Mucosa of gallbladder (tissue), 1 donor: Measurements from ENCODE around the gene ARHGEF38. TPM values are rescaled to one million over a fixed set of nuclear protein-coding genes. Genes with fewer than 3 reads are reported as not detected.
"Not testable (repeated sequence)": the region's sequence is repeated elsewhere in the genome, so short reads cannot be mapped to it uniquely, and the experiment has no call there.

Experiments
- DNase-seq: peaks from one replicate; pipeline ENCODE4 v3.0.0-alpha.2; 2020; ENCODE audit warnings: low spot score
- total RNA-seq: library from RNA; stranded (reverse); gene quantifications from one replicate; pipeline ENCODE4 v1.2.1, GENCODE V29; 2021
- donor health status: DM: no; HTN: no; CAD: no.

Gene ARHGEF38
- total RNA-seq, 1 donor from 2014 or later: 20.4 TPM

DNA sequence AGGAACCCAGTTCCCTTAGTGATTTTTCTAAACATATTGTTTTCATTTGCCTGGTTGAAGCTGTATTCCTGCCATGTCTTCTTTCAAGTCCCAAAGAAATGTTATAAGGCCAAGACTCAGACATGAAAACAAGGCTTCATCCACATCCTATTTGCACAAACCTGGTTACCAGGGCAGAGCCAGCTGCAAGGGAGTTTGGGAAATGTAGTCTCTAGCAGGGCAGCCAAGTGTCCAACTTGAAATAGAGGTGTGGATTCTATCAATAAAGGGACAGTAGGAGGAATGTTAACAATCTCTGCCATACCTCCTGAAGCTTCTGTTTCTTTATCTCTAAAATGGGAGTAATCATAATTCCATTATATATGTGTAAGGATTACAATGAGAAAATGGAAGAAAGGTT lies 99.5 kb downstream of the ARHGEF38 start:
- no peak for DNase-seq

GRCh38 chr4:105652286-105652888 lies 100.0 kb downstream of the ARHGEF38 start:
- no peak for DNase-seq

DNA sequence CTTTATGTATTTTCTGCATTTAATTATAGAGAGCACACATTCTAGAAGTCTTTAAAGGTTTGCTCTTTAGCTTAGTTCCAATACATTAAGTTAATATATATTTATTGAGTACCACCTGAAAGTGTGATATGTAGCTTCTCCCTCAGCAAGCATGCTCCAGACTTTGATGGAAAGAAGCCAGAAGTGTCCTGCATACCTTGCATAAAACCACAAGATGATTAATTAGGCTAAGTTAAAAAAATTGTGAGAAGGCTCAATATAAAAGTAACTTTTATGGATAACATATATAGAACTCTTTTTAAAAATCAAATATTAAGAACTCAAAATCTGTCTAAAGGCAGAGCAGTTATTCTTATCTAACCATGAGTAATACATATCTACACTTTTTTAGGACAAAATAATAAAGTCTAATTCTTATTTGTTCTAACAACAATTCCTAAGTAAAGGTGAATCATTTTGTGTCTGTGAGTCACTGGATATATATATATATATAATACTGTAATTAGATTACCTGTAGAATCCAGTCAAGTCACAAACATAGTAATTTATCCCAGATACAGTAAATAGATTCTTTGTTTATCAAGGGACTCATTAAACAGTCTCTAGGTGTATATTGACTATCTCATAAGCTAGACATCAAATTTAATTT lies 104.8 kb downstream of the ARHGEF38 start:
- no peak for DNase-seq

DNA sequence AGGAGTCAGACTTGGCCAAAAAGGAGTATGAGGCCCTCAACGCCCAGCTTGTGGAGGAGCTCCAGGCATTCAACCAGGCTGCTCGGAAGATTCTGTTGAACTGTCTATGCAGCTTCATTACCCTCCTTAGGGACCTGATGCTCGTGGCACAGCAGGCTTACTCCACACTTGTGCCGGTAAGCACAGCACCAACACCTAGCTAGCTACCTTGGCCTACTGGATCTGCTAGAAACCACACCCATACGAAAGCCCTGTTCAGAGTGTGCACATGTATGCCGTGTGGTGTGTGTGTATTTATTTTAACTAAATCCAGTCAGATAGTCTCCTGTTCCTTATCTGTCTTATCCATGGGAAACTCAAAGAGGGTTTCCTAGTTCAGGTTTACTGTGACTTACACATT lies 106.8 kb downstream of the ARHGEF38 start:
- DNase-seq: no peak

DNA sequence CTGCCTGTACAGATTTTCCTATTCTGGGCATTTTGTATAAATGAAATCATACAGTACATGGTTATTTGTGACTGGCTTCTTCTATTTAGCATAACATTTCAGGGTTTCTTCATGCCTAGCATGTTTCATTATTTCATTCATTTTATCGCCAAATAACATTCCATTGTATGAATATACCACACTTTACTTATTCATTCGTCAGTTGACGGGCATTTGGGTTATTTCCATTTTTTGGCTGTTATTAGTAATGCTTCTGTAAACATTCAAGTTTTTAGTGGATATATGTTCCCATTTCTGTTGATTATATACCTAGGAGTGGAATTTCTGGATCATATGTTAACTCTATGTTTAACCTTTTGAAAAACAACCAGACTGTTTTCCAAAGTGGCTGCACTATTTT lies 108.6 kb downstream of the ARHGEF38 start:
- DNase-seq: no peak

DNA sequence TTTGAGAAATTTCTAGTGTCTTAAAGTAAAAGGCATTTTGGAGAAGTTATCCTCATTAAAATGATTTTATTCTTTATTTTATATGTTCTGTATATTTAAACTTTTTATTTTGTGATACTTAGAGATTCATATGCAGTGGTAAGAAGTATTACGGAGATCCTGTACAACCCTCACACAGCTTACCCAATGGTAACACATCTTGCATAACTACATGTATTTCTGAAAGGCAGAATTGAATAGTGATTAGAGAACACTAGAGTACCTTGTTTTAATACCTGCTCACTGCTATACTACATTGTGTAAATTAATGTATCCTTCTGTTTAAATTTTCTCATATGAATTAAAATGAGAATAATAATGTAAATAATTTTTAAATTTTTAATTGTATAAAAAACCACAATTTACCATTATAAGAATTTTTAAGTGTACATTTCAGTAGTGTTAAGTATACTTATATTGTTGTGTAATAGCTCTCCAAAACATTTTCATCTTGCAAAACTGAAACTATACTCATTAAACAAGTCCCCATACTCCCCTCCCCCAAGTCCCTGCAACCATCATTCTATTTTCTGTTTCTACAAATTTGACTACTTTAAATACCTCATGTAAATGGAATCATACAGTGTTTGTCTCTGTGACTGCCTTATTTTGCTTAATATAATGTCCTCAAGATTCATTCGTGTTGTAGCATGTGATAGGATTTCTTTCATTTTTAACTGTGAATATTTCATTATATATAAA lies 110.7 kb downstream of the ARHGEF38 start:
- no peak for DNase-seq

DNA sequence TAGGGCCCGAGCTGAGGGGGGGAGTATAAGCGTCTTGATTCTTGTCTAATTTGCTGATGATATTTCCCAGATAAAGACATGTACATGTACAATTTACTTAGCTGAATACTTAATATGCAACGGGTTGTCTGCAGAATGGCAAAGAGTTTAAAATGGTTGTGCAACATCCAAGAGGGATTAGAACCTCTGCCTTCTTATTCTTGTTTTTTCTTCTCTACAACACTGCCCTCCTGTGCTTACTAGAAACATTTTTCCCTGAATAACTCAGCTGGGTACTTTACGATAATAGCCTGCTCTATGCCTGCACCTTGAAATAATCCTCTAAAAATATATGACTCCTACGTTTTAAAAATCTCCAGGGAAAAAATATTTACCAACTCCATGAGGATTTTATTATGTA lies 114.3 kb downstream of the ARHGEF38 start:
- DNase-seq: no peak

GRCh38 chr4:105670684-105671083 lies 118.3 kb downstream of the ARHGEF38 start:
- DNase-seq: no peak

DNA sequence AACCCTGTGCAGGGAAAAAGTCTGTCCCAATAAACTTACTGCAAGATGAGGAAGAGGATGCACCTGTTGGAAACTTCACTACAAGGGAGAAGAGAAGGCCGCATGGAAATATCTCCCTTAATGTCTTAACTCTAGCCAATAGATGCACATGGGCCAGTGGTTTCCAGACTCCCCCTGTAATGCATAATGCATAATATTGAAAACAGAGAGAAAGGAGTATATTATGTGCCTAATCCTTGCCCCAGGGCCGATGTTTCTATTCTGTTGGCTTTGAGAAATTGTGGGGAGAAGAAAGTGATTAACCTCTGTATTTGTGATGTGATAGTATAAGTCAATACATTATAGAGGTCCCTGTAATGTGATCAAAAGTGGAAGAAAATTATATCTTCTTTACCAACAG lies 118.9 kb downstream of the ARHGEF38 start:
- DNase-seq: no peak

- DNase-seq: no peak
Observed at GRCh38 chr4:105674011-105674410, 121.6 kb downstream of the ARHGEF38 start.

- no peak for DNase-seq
Observed at GRCh38 chr4:105677709-105678108, 125.3 kb downstream of the ARHGEF38 start.

GRCh38 chr4:105679186-105679585 lies 126.8 kb downstream of the ARHGEF38 start:
- DNase-seq: no peak

- DNase-seq: peak; percentile 88
Observed at GRCh38 chr4:105683038-105683437, 130.6 kb downstream of the ARHGEF38 start.

DNA sequence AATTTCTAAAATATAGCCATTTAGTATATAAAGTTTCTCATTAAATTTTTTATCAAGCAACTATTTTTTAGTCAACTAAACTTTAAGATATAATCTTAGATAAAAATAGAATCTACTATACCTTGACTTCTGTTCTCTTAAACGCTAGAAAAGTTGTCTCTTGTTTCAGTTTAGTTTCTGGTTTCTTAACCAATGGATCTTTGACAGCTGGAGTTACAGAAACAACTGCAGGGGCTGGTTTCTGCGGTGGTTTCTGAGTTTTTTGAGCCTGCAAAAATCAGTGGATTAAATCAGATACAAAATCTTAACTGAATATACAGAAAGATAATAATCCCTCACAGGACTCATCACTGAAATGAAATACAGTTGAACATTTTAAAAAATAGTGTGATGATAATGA lies 134.2 kb downstream of the ARHGEF38 start:
- DNase-seq: no peak

DNA sequence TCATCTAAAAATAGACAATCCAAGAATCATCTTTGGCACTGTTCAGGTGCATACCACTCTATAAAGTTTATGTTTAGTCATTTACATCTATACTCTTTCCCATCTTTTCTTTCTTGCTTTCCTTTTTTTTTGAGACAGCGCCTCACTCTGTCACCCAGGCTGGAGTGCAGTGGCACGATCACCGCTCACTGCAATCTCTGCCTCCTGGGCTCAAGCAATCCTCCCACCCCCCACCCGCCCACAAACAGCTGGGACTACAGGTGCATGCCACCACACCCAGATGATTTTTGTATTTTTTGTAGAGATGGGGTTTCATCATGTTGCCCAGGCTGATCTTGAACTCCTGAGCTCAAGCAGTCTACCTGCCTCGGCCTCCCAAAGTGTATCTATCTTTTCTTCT lies 142.4 kb downstream of the ARHGEF38 start:
- DNase-seq: not testable (repeated sequence)

- not testable (repeated sequence) for DNase-seq
Observed at GRCh38 chr4:105695832-105696231, 143.4 kb downstream of the ARHGEF38 start.

DNA sequence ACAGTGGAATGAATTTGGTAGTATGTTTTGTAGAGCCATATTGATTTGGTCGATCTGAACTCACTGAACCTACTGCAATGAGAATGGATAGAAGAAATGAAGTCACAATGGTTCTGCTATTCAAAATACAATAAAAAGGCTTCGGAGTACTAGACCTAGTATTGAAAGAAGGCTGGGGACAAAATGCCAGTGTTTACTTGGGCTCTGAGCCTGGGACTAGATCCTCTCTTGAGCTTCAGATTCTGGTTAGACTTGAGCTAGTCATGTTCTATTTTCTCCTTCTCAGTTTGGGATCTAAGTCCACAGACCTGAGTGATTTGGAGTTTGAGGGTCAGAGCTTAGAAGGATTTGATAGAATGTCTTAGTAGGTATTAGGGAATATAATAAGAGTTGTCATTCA lies 146.2 kb downstream of the ARHGEF38 start:
- DNase-seq: no peak

- no peak for DNase-seq
Observed at GRCh38 chr4:105707782-105708180, 155.4 kb downstream of the ARHGEF38 start.

DNA sequence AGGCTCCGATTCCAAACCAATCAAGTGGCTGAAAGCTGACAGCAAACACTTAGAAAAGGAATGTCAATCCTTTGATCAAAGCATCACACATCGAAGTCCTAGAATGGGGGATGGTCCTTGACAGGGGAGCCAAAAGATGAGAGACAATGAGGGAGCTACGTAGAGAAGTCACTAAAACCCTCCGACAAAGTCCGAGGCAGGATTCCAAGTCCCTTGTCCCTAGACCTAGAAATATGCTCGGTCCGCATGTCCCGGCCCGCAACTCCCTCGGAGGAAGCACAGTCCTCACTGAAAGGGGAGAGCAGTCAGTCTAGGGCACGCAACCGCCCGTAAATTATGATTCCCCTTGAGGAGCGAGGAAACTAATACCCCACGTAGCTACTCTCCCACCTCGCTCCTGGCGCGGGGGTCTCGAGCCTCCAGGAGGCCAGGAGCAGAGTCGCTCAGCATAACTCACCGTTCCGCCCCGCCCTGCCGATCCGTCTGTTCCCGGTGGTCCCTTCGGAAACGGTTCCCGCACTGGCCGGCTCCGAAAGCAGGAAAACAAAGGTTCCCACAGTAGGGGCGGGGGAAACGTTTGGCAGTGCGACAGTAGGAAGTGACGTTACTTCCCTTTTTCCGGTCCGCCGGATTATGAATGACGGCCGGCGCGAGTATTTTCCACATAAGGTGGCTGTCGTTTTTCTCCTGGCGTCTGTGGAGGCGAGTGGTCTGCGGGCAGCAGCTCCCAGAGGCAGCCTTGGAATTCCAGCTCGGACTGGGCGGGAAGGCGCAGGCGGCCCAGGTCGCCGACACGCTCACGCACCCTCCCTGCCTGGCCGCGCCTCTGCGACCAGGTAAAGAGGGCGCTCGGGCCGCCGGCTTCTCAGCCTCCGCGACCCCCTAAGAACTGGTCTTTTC lies 156.0 kb downstream of the ARHGEF38 start, which contains the start of the genes GSTCD and INTS12:
Gene GSTCD, plus strand, starts transcription at position 604 of the 900 bp plus-strand sequence. CDS start 8,830 bp downstream, outside the sequence.
Gene INTS12, minus strand, starts transcription at position 509 of the 900 bp plus-strand sequence. CDS start 8,684 bp downstream, outside the sequence.
- peak; percentile 93 for DNase-seq

- DNase-seq: no peak
Observed at GRCh38 chr4:105709081-105709450, 156.6 kb downstream of the ARHGEF38 start.

DNA sequence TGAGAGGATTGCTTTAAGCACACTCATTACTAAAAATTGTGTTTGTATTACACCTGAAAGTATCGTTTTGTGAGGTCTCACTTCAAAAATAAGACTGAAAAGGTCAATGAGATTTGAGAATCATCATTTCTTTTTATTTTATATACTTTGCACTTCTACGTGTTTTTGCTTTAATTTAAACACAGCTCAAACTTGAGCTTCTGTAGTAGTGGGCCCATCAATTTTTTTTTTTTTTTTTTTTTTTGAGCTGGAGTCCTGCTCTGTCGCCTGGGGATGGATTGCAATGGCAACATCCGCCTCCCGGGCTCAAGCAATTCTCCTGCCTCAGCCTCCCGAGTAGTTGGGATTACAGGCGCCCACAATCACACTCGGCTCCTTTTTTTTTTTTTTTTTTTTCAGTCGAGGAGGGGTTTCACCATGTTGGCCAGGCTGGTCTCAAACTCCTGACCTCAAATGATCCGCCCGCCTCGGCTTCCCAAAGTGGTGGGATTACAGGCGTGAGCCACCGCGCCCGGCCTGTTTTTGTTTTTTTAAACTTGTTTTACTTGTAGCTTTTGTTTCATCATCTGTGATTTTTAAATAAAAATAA lies 157.7 kb downstream of the ARHGEF38 start:
- no peak for DNase-seq
